H9 (cell line): ENCODE results near the gene DNM2. TPM values are rescaled to one million over a fixed set of nuclear protein-coding genes. Genes with fewer than 3 reads are reported as not detected.

ENCODE experiments used
- DNase-seq: peaks from one replicate; pipeline ENCODE4 v3.0.0-alpha.2; 2017
- H2AFZ ChIP-seq: one replicate; pipeline ENCODE4 v1.6.1; 2013; ENCODE audit warnings: mild to moderate bottlenecking, low read length, control low read depth, moderate library complexity
- H2AK5ac ChIP-seq: 2 replicates; pipeline ENCODE4 v1.6.1; 2013; ENCODE audit warnings: low read length, control low read depth, mixed read lengths; ENCODE audit not compliant: insufficient read length
- H2BK120ac ChIP-seq: one replicate; pipeline ENCODE4 v1.6.1; 2013; ENCODE audit warnings: low read depth, mild to moderate bottlenecking, low read length, control low read depth, inconsistent platforms; ENCODE audit not compliant: poor library complexity, severe bottlenecking
- H2BK12ac ChIP-seq: 2 replicates; pipeline ENCODE4 v1.6.1; 2013; ENCODE audit warnings: low read length, control low read depth, mixed read lengths, low read depth; ENCODE audit not compliant: insufficient read length
- H2BK15ac ChIP-seq: 2 replicates; pipeline ENCODE4 v1.6.1; 2013; ENCODE audit warnings: low read depth, low read length, control low read depth
- H2BK20ac ChIP-seq: one replicate; pipeline ENCODE4 v1.6.1; 2013; ENCODE audit warnings: low read depth, mild to moderate bottlenecking, low read length, control low read depth, inconsistent platforms; ENCODE audit not compliant: poor library complexity, severe bottlenecking
- H2BK5ac ChIP-seq: 2 replicates; pipeline ENCODE4 v1.6.1; 2013; ENCODE audit warnings: low read length, control low read depth, mixed read lengths; ENCODE audit not compliant: insufficient read length
- H3K14ac ChIP-seq: 2 replicates; pipeline ENCODE4 v1.6.1; 2013; ENCODE audit warnings: low read length, control low read depth; ENCODE audit not compliant: insufficient read depth
- H3K18ac ChIP-seq: 2 replicates; pipeline ENCODE4 v1.6.1; 2013; ENCODE audit warnings: low read depth, mild to moderate bottlenecking, mixed read lengths, low read length, control low read depth; ENCODE audit not compliant: insufficient read length
- H3K23ac ChIP-seq: 2 replicates; pipeline ENCODE4 v1.6.1; 2013; ENCODE audit warnings: low read length, control low read depth, mixed read lengths, low read depth; ENCODE audit not compliant: insufficient read length
- H3K23me2 ChIP-seq: 2 replicates; pipeline ENCODE4 v1.6.1; 2013; ENCODE audit warnings: low read depth, mild to moderate bottlenecking, mixed read lengths, low read length, control low read depth; ENCODE audit not compliant: insufficient read length, poor library complexity, severe bottlenecking
- H3K27ac ChIP-seq: 2 replicates; pipeline ENCODE4 v1.5.1; 2013; ENCODE audit warnings: low read length, control low read depth, mixed read lengths, low read depth; ENCODE audit not compliant: insufficient read length
- H3K27me3 ChIP-seq: 2 replicates; pipeline ENCODE4 v1.6.1; 2013; ENCODE audit warnings: low read length, control low read depth, inconsistent platforms; ENCODE audit not compliant: insufficient read depth
- H3K4ac ChIP-seq: 2 replicates; pipeline ENCODE4 v1.6.1; 2013; ENCODE audit warnings: low read depth, mild to moderate bottlenecking, control low read depth, inconsistent platforms, low read length, moderate library complexity
- H3K4me1 ChIP-seq: 2 replicates; pipeline ENCODE4 v1.6.1; 2013; ENCODE audit warnings: low read length, control low read depth, inconsistent platforms; ENCODE audit not compliant: insufficient read depth
- H3K4me2 ChIP-seq: 2 replicates; pipeline ENCODE4 v1.6.1; 2013; ENCODE audit warnings: low read length, control low read depth, mixed read lengths; ENCODE audit not compliant: insufficient read length, insufficient read depth
- H3K56ac ChIP-seq: 2 replicates; pipeline ENCODE4 v1.6.1; 2013; ENCODE audit warnings: low read depth, mild to moderate bottlenecking, mixed read lengths, low read length, control low read depth; ENCODE audit not compliant: insufficient read length
- H3K79me1 ChIP-seq: 2 replicates; pipeline ENCODE4 v1.6.1; 2013; ENCODE audit warnings: low read depth, mild to moderate bottlenecking, moderate library complexity, low read length, control low read depth, inconsistent platforms; ENCODE audit not compliant: insufficient read depth, poor library complexity, severe bottlenecking
- H3K79me2 ChIP-seq: 2 replicates; pipeline ENCODE4 v1.6.1; 2013; ENCODE audit warnings: low read length, control low read depth, inconsistent platforms; ENCODE audit not compliant: insufficient read depth
- H3K9ac ChIP-seq: 2 replicates; pipeline ENCODE4 v1.6.1; 2013; ENCODE audit warnings: low read length, control low read depth, mixed read lengths; ENCODE audit not compliant: insufficient read length; ENCODE audit errors: extremely low read depth
- H3K9me3 ChIP-seq: one replicate; pipeline ENCODE4 v1.6.1; 2013; ENCODE audit warnings: low read depth, low read length, inconsistent platforms; ENCODE audit not compliant: control insufficient read depth
- H3T11ph ChIP-seq: one replicate; pipeline ENCODE4 v1.6.1; 2013; ENCODE audit warnings: mild to moderate bottlenecking, low read length, control low read depth, inconsistent platforms
- H4K20me1 ChIP-seq: one replicate; pipeline ENCODE4 v1.6.1; 2013; ENCODE audit not compliant: control insufficient read depth, insufficient read length, insufficient read depth
- H4K5ac ChIP-seq: 2 replicates; pipeline ENCODE4 v1.6.1; 2013; ENCODE audit warnings: low read depth, mild to moderate bottlenecking, mixed read lengths, low read length, control low read depth; ENCODE audit not compliant: insufficient read length
- H4K8ac ChIP-seq: replicated peaks from 2 replicates; pipeline ENCODE4 v1.6.1; 2013; ENCODE audit warnings: low read length, control low read depth, mixed read lengths, low read depth; ENCODE audit not compliant: insufficient read length
- H4K91ac ChIP-seq: 2 replicates; pipeline ENCODE4 v1.6.1; 2013; ENCODE audit warnings: low read depth, mild to moderate bottlenecking, moderate library complexity, mixed read lengths, low read length, control low read depth; ENCODE audit not compliant: insufficient read length
- H3K27ac Mint-ChIP-seq, 3 experiments: 2 replicates in 2 of 3; 3 replicates in 1 of 3; pipeline ENCODE4 v1.8.0; 2020 to 2021; ENCODE audit warnings: mixed read lengths in 3 of 3, mild to moderate bottlenecking in 1 of 3, moderate library complexity in 1 of 3
- H3K27me3 Mint-ChIP-seq: 2 replicates; pipeline ENCODE4 v1.8.0; 2021; ENCODE audit warnings: low read depth, mild to moderate bottlenecking, moderate library complexity, mixed read lengths
- H3K36me3 Mint-ChIP-seq, 3 experiments: 2 replicates in 2 of 3; 3 replicates in 1 of 3; pipeline ENCODE4 v1.8.0; 2020 to 2021; ENCODE audit warnings: low read depth in 3 of 3, mixed read lengths in 3 of 3; ENCODE audit not compliant: insufficient read depth in 1 of 3
- H3K4me1 Mint-ChIP-seq, 2 experiments: 2 replicates each; pipeline ENCODE4 v1.8.0; 2020; ENCODE audit warnings: mixed read lengths in 2 of 2
- H3K4me3 Mint-ChIP-seq, 2 experiments: 2 replicates in 1 of 2; 3 replicates in 1 of 2; pipeline ENCODE4 v1.8.0; 2020 to 2021; ENCODE audit warnings: mild to moderate bottlenecking in 2 of 2, mixed read lengths in 2 of 2, moderate library complexity in 1 of 2
- H3K9me3 Mint-ChIP-seq, 2 experiments: 2 replicates in 1 of 2; 3 replicates in 1 of 2; pipeline ENCODE4 v1.8.0; 2020; ENCODE audit warnings: mild to moderate bottlenecking in 2 of 2, mixed read lengths in 2 of 2, moderate library complexity in 1 of 2
- WGBS: extraction: QIAGEN DNeasy Blood & Tissue Kit; methylation state at CpG from one replicate; pipeline ENCODE4 v1.1.7; 2013; ENCODE audit warnings: missing lambda C conversion rate, low lambda C conversion rate, mixed read lengths; ENCODE audit not compliant: insufficient read length; ENCODE audit errors: extremely low coverage; 5-methylcytosine and 5-hydroxymethylcytosine counted together
- total RNA-seq: library from RNA; stranded (reverse); gene quantifications from 2 replicates; pipeline ENCODE4 v1.2.1, GENCODE V29; 2021
- TF ChIP-seq, protein P1 (sequence below): fragments of 200-600 bp; sonication (generic); conservative IDR thresholded peaks from 3 replicates; pipeline ENCODE4 v1.8.0; 2021; ENCODE audit warnings: antibody characterized with exemption, mild to moderate bottlenecking

DNM2 gene
- total RNA-seq, 1 experiment from 2014 or later = 152 TPM

DNA sequence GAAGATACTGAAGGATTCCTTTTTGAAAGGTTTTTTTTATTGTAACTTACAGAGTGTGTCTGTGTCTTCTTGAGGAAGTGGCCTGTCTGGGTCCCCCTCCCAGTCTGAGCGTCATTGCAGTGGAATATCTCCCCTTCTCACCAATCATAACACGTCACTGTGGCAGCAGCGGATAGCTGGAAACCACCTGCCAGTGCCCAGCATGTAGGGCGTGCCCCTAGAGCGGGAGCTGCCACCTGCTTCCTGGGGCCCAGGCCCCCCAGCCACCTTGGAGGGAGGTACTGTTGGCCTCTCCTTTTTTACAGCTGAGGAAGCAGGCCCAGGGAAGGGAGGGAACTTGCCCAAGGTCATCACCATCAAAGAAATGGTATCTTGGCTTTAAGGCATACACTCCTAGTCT, 4.6 kb upstream of the DNM2 start:
- Histone ChIP-seq H3K23me2 (no peaks in the 10 kb centered on the region), H4K20me1 (no peaks in the 10 kb centered on the region), H3K14ac (no peak overlapping the region), H3K79me1 (no peaks in the 10 kb centered on the region), H2BK15ac (no peak overlapping the region), H2AFZ (no peak overlapping the region), H3K4ac (no peak overlapping the region), H4K91ac (no peak overlapping the region), H3K9me3 (no peaks in the 10 kb centered on the region), H4K8ac (no peak overlapping the region), H3K4me1 (no peaks in the 10 kb centered on the region), H3K56ac (no peak overlapping the region), H3K4me2 (no peak overlapping the region), H2BK20ac (no peak overlapping the region), H3K23ac (no peak overlapping the region), H3K27me3 (no peaks in the 10 kb centered on the region), H3K9ac (no peak overlapping the region), H3K27ac (no peak overlapping the region), H2BK120ac (no peak overlapping the region), H2BK12ac (no peak overlapping the region), H2AK5ac (no peak overlapping the region), H3K79me2 (no peaks in the 10 kb centered on the region; the same call in 1 of the 2 replicates), H3T11ph (no peak overlapping the region), H3K18ac (no peak overlapping the region), H4K5ac (no peak overlapping the region), H2BK5ac (no peak overlapping the region)
- peak overlapping the region in 1 of 3 experiments; percentile 77; a peak in 1 of 7 replicates for H3K27ac Mint-ChIP-seq
- H3K27me3 Mint-ChIP-seq = no peaks in the 10 kb centered on the region
- no peaks in the 10 kb centered on the region for H3K9me3 Mint-ChIP-seq
- peaks cover 3 to 14% of the 10 kb centered on the region in 2 experiments for H3K4me1 Mint-ChIP-seq
- DNase-seq = no peak
- no peak overlapping the region for H3K4me3 Mint-ChIP-seq
- H3K36me3 Mint-ChIP-seq = peaks cover 7 to 30% (median 17%) of the 10 kb centered on the region in 3 experiments; a peak in 6 of 7 replicates
- TF ChIP-seq, protein P1, sequence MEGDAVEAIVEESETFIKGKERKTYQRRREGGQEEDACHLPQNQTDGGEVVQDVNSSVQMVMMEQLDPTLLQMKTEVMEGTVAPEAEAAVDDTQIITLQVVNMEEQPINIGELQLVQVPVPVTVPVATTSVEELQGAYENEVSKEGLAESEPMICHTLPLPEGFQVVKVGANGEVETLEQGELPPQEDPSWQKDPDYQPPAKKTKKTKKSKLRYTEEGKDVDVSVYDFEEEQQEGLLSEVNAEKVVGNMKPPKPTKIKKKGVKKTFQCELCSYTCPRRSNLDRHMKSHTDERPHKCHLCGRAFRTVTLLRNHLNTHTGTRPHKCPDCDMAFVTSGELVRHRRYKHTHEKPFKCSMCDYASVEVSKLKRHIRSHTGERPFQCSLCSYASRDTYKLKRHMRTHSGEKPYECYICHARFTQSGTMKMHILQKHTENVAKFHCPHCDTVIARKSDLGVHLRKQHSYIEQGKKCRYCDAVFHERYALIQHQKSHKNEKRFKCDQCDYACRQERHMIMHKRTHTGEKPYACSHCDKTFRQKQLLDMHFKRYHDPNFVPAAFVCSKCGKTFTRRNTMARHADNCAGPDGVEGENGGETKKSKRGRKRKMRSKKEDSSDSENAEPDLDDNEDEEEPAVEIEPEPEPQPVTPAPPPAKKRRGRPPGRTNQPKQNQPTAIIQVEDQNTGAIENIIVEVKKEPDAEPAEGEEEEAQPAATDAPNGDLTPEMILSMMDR = no peak
- WGBS = no CpG with 5 or more reads among the region's 5 CpGs
